HG02763 (cell line): ENCODE results near the gene STAT2.
"Not testable (repeated sequence)": the region's sequence is repeated elsewhere in the genome, so short reads cannot be mapped to it uniquely, and the experiment has no call there.

ENCODE experiments used
- ATAC-seq: cut with Tn5 transposase; IDR thresholded peaks from one replicate; pipeline ENCODE4 v1.9.1; 2021; ENCODE audit warnings: mild to moderate bottlenecking, moderate library complexity; ENCODE audit not compliant: unreplicated experiment

STAT2 gene

GRCh38 chr12:56362130-56363059 lies 2.5 kb upstream of the STAT2 start, which contains the start of gene APOF:
Gene APOF, minus strand, starts transcription at chr12:56362857. Its CDS starts 112 bp downstream, at chr12:56362745.
- no peak for ATAC-seq

DNA sequence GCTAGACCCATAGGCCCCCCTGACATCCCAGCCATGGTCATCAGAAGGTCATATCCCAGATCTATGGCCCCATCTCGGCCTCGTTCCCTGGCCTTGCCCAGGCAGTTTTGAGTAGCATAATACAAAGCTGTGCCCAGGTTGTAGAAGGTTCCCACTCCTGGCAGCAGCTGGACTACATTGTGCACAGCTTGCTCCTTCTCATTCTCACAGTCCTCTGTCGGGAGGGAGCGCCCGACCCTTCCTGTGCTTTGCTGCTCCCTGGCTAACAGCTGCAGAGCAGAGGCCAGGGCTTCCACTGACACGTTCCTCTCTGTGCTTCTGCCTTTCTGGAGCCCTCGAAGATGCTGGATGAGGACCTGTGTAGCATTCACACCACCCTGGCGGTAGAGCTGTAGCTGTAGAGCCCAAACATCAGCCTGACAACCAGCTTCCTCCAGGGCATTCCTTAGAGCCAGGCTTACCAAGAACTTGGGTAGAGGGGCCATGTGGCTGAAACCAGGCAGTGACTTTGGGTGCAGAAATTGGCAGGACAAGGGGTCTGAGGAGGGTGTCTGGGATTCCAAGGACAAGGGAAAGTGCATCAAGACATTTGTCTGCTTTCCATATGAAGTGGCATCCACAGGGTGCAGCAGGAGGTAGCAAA lies 1.7 kb upstream of the STAT2 start:
- no peak for ATAC-seq

GRCh38 chr12:56358836-56359532 lies 923 bp downstream of the STAT2 start:
- no peak for ATAC-seq

DNA sequence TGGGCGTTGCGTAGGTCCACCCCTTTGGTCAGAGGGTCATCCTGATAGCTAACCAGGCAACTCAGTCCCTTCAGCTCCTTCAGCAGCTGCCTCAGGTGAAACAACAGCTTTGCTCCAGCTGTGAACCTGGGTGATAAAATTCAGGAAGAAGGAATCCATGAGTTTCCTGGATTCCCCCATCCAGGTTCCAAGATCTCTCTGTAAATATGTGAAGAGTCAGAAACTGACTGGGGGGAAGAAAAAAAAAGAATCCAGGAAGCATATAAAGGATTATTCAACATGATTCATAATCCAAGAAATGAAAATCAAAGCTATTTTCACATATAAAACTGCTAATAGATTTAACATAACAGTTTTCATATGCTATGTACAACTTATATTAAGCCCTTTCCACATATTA lies 8.6 kb downstream of the STAT2 start:
- no peak for ATAC-seq

DNA sequence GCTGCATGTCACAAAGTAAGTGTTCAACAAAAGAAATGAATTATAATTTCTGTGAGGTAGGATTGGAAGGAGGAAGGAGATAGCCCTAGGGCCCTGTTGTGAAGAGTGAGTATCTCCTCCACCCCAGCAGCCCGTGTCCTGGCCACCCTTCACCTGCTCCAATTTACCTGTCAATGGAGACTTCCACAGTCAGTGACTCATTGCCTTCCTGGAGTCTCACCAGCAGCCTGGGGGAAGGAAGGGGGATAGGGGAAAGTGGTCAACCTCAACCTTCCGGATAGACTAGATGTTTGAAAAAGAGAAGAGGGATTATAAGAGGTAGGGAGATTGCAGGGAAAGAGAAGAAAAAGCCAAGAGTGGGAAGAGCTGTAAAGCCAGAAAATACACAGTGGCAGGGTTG lies 9.2 kb downstream of the STAT2 start:
- ATAC-seq, result no peak

DNA sequence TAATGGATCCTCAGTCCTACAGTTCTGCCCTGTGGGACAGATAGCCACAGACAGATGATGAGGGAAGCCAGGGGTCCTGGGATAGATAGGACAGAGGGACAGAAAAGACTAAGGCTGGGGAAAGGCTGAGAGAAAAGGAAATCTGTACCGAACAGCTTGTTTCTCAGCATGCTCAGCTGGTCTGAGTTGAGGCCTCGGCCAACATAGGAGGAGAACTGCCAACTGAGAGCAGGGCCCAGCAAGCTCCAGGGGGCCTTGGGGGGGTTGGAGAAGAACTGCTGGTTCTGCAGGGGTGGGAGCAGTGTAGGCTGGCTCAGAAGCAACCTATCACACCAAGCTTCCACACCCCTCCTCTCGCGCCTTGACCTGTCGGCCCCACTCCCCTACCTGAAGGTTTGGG lies 11.1 kb downstream of the STAT2 start:
- no peak for ATAC-seq

- ATAC-seq, result not testable (repeated sequence)
Observed at GRCh38 chr12:56347255-56347654, 12.7 kb downstream of the STAT2 start.

DNA sequence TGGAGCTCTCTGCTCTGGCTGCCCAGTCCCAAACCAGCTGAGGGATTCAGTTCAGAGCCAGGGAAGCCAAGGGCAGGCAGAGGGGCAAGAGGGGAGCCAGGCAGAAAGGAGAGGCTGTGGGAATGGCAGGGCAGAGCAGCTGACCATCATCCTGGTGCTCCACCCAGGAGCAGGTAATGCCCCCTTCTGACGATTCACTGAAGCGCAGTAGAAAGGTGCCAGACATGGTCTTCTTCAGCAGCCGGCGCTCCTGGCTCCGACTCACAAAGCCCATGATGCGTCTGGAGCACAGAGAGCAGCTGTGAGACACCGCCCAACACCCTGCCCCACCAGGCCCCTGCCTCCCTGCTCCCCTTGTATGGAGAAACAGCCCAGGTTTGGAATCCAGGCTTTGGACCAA lies 13.2 kb downstream of the STAT2 start:
- ATAC-seq, result no peak

DNA sequence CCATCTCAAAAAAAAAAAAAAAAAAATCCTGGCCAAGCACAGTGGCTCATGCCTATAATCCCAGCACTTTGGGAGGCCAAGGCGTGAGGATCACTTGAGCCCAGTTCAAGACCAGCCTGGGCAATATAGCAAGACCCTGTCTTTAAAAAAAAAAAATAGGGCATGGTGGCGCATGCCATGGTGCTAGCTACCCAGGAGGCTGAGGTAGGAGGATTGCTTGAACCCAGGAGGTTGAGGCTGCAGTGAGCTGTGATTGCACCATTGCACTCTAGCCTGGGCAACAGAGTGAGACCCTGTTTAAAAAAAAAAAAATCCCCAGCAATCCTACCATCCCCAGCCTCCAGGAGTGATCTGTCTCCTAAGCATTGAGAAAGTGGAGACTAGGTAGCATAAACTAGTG lies 17.6 kb downstream of the STAT2 start:
- not testable (repeated sequence) for ATAC-seq

GRCh38 chr12:56341616-56342015 lies 18.3 kb downstream of the STAT2 start:
- no peak for ATAC-seq

DNA sequence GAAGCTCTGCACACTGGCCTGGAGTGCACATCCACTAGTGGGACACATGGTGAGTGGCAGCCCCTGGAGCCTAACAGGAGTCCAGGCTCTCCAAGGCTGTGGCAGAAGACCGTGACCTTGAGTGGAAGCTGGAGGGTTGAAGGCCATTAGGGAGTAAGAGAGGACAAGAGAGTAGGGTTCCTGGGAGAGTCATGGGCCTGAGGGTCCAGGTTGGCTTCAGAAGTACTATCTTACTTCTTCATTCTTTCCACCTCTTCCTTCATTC lies 20.8 kb downstream of the STAT2 start:
- ATAC-seq, result no peak

DNA sequence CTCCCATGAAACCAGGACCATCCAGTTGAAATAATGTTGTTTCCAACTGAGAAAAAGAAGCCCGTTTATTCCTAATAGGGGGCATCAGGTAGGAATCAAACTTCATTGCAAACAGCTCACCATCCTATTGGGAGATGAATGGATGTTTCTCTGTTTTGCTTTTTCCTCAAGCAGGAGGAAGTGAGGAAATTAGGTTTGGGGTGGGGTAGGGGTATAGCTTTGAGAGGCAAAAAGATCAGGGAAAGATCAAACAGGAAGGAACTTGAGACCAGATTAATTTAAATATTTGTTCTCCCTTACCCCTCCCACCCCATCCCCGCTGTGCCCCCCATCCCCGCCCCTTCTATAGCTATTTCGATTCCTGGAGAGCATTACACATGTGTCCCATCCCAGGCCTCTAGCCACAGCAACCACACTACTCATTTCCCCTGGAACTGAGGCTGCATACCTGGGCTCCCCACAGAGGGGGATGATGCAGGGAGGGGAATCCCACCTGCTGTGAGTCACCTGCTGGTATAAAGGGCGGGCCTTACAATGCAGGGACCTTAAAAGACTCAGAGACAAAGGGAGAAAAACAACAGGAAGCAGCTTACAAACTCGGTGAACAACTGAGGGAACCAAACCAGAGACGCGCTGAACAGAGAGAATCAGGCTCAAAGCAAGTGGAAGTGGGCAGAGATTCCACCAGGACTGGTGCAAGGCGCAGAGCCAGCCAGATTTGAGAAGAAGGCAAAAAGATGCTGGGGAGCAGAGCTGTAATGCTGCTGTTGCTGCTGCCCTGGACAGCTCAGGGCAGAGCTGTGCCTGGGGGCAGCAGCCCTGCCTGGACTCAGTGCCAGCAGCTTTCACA lies 21.4 kb downstream of the STAT2 start, which contains the start of gene IL23A:
TSS of gene IL23A (plus strand) at position 577 of the 850 bp plus-strand sequence. CDS start at position 738, 161 bp downstream.
- ATAC-seq, result no peak

GRCh38 chr12:56337753-56338251 lies 22.1 kb downstream of the STAT2 start:
- ATAC-seq, result no peak

GRCh38 chr12:56336361-56337167 lies 23.3 kb downstream of the STAT2 start:
- no peak for ATAC-seq

GRCh38 chr12:56335527-56335926 lies 24.4 kb downstream of the STAT2 start:
- not testable (repeated sequence) for ATAC-seq

DNA sequence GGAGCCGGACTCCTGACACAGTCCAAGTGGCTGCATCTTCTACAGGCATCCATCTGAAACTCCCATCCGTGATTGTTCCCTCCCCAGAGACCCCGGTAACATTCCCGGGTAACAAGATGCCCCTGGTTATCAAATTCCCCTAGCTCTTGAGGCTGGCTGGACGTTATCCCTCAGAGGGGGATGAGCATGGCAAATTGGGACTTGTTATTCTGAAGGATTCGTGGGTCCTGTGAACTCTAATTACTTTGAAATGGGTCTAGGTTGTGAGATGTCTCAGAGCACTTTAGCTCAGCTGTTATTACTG lies 25.5 kb downstream of the STAT2 start:
- ATAC-seq, result no peak

- ATAC-seq, result peak; percentile 97
Observed at GRCh38 chr12:56333679-56334489, 26.0 kb downstream of the STAT2 start, which contains the start of gene PAN2. Gene PAN2, minus strand, starts transcription at chr12:56334000. Its CDS starts 906 bp downstream, at chr12:56333094.

DNA sequence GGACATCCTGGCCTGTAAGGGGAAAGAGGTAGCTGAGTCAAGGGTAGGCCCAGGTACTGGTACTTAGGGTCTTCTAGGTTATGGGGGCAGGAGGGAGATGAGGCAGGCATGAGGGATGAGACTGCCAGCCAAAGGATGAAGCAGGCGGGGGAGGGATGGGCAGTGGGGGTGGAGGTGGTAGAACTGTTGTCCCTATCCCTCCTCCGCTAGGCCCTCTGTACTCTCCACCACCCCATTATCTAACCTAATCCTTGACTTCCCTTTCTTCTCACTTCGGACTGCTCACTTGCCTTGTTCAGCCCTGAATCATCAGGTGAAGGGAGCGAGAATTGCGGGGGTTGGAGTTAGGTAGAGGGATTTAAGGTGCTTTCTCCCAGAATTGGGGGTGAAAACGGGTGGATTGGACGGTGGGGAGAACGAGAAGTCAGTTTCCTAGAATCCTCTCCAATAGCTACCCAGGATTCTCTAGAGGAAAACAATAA lies 26.7 kb downstream of the STAT2 start:
- ATAC-seq, result no peak
